Right lobe of liver (tissue), 6 donors: ENCODE measurements around the gene MAST3. TPM values are rescaled to one million over a fixed set of nuclear protein-coding genes. Genes with fewer than 3 reads are reported as not detected.

ENCODE experiments used
- ATAC-seq, 4 donors: fragments of 200-7000 bp; cut with Tn5 transposase; one replicate each; pipeline ENCODE4 v1.9.1; 2020; ENCODE audit warnings: mild to moderate bottlenecking in 4 of 4, moderate library complexity in 4 of 4
- DNase-seq, 3 donors: peaks; one replicate each; pipeline ENCODE4 v3.0.0-alpha.2; 2020
- H3K27ac ChIP-seq, 3 donors: fragments of 200-600 bp; one replicate each; pipeline ENCODE4 v1.8.0; 2022
- H3K27me3 ChIP-seq, 2 donors: fragments of 200-600 bp; one replicate each; pipeline ENCODE4 v1.8.0; 2022
- H3K36me3 ChIP-seq, 4 donors: fragments of 200-600 bp; sonication (generic) in 1 of 4; one replicate each; pipeline versions ENCODE4 v1.5.1 to v1.8.0; 2017 to 2022; ENCODE audit warnings: control low read depth in 1 of 4
- H3K4me1 ChIP-seq, 4 donors: fragments of 200-600 bp; sonication (generic) in 1 of 4; one replicate each; pipeline versions ENCODE4 v1.5.1 to v1.8.0; 2017 to 2022; ENCODE audit warnings: control low read depth in 1 of 4
- H3K4me3 ChIP-seq, 3 donors: fragments of 200-600 bp; one replicate each; pipeline ENCODE4 v1.8.0; 2022
- H3K9me3 ChIP-seq, 4 donors: fragments of 200-600 bp; sonication (generic) in 1 of 4; one replicate each; pipeline versions ENCODE4 v1.5.1 to v1.8.0; 2017 to 2022; ENCODE audit warnings: control low read depth in 1 of 4
- POLR2A ChIP-seq: fragments of 450-650 bp; IDR thresholded peaks from one replicate; pipeline ENCODE4 v1.6.1; 2017; ENCODE audit warnings: antibody characterized with exemption, mild to moderate bottlenecking
- WGBS: methylation state at CpG from one replicate; pipeline ENCODE4 v1.1.6; 2018; ENCODE audit warnings: low coverage, low lambda C conversion rate; ENCODE audit not compliant: insufficient coverage; ENCODE audit errors: missing lambda C conversion rate; 5-methylcytosine and 5-hydroxymethylcytosine counted together
- intact Hi-C, 2 donors: fragments of 100-400 bp; cut with DNase I; formaldehyde crosslinking; loops; one replicate each; pipeline versions ENCODE4 v1.11.2 to v1.14.1; 2022
- total RNA-seq, 6 experiments: library from RNA; depleted of rRNA in 2 of 6; stranded (reverse); fragments of >200 nt in 2 of 6; fragmentation: NEBNext Ultra II Directional in 3 of 6; extraction: Animal tissue kit (Norgen Biotek cat#: 25700) in 3 of 6; gene quantifications; one replicate each; pipeline versions ENCODE4 v1.1.0 to v1.2.4, GENCODE V29; 2016 to 2023
- TF ChIP-seq, protein P1 (sequence below), 4 donors: fragments of 200-600 bp in 3 of 4; fragments of 450-650 bp in 1 of 4; IDR thresholded peaks; one replicate each; pipeline versions ENCODE4 v1.5.1 to v1.8.0; 2016 to 2022; ENCODE audit warnings: antibody characterized with exemption in 4 of 4, mild to moderate bottlenecking in 2 of 4
- donor health status: DM: no; HTN: yes; CAD: no.
- donor health status: DM: no; HTN: no; CAD: no.
- donor health status: DM: no; HTN: no; CAD: no.
- donor health status: DM: no; HTN: yes; CAD: no.
- donor health status: DM: no; HTN: yes; CAD: no.

The MAST3 gene
- total RNA-seq, 6 experiments from 2014 or later: 8.0 to 17.9 (median 10.0) TPM

DNA sequence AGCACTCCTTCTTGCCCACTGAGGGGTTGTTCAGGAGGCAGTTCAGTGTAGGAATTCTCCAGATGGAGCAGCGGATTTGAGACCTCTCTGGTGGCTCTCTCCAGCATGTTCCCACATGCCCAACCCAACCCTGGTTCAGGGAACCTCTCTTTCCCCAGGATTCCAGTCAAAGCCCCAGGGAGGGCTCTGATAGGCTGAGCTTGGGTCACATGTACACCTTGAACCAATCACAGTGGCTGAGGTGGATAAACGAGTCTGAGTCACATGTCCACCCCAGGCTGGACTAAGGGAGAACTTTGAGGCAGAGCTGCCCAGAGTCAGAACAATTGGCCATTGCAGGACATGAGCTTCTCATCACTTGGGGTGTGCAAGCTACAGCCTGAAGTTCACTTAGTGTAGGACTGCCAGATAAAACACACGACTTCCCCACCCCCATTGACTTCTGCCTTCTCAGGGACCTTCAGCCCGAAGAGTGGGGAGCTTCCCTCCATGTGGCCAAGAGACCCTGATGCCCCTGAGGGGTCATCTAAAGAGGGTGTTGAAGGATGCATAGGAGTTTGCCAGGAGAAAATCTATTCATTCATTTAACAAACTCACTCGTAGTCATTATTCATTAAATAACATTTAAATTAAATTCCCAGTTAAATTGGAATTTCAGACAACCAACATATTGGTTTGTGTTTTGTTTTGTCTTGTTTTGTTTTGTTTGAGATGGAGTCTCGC, 4.0 kb upstream of the MAST3 start:
- Histone ChIP-seq H3K36me3 (no peaks in the 10 kb centered on the region), H3K4me1 (peaks cover 0 to 14% (median 4%) of the 10 kb centered on the region in 4 donors), H3K4me3 (no peak overlapping the region), H3K9me3 (peaks cover 0 to 2% (median 0%) of the 10 kb centered on the region in 4 donors), H3K27ac (no peak overlapping the region), H3K27me3 (no peaks in the 10 kb centered on the region)
- TF ChIP-seq, protein P1, sequence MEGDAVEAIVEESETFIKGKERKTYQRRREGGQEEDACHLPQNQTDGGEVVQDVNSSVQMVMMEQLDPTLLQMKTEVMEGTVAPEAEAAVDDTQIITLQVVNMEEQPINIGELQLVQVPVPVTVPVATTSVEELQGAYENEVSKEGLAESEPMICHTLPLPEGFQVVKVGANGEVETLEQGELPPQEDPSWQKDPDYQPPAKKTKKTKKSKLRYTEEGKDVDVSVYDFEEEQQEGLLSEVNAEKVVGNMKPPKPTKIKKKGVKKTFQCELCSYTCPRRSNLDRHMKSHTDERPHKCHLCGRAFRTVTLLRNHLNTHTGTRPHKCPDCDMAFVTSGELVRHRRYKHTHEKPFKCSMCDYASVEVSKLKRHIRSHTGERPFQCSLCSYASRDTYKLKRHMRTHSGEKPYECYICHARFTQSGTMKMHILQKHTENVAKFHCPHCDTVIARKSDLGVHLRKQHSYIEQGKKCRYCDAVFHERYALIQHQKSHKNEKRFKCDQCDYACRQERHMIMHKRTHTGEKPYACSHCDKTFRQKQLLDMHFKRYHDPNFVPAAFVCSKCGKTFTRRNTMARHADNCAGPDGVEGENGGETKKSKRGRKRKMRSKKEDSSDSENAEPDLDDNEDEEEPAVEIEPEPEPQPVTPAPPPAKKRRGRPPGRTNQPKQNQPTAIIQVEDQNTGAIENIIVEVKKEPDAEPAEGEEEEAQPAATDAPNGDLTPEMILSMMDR (IDR thresholded peaks at IDR 0.05): no peak
- no peak for TF ChIP-seq POLR2A
- intact Hi-C loops: no loop called here
- DNase-seq (no peak), ATAC-seq (peak in 1 of 4 donors; percentile 11)
- 83% methylated on average over 3 of the region's 6 CpGs for WGBS

DNA sequence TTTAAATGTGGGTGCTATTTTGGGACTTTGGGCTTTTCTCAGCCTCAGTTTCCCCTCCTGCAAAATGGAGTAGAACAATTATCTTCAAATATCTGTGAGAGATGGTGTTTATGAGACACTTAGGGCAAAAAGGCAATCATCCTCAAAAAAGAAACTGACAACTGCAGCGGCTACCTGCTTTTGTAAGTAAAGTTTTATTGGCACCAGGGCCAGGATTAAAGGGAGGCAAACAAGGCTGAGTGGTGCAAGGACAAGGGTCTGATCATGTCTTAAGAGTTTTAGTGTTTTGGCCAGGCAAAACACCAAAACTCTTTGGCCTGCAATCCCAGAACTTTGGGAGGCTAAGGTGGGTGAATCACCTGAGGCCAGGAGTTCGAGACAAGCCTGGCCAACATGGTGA, 1.3 kb upstream of the MAST3 start:
- TF ChIP-seq, protein P1 (IDR thresholded peaks at IDR 0.05): no peak
- TF ChIP-seq POLR2A: no peak

DNA sequence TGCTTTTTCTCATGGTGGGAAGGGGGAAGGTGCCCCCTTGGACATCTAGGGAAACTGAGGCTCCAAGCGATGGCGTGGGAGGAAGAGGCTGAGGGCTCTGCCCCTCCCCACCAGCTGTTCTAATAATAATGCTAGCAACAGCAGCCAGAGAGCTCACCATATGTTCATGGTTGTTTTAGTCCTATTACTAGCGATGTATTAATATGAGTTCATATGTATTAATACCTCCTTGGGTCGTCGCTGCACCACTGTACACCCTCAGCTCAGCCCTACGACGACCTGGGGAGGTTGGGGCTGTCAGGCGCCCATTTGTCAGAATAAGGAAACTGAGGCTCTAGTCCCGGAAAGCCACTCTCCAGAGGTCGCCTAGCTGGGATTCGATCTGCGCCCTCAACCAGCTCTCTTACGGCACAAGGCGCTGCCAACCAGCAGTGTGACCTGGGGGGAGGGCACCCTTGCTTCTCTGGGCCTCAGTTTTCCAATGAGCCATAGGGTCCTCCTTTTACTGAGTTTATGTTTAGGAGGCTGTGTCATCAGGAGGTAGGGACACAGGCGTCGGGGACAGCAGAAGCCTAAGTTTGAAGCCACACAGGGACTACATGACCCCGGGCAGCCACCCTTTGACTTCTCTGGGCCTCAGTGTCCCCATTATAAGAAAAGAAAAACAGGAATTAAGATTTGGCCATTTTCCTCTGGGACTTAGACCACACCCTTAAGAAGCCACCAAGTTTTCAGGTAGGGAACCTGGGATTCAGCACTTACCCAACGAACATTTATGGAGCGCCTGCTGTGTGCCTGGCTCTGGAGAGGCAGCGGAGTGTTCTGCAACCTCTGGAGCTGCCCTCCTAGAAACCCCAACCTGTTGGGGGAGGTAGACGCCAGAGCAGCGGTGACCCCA, 664 bp downstream of the MAST3 start:
- ATAC-seq (no peak), DNase-seq (no peak)
- peak; percentile 1 for TF ChIP-seq POLR2A
- TF ChIP-seq, protein P1 (IDR thresholded peaks at IDR 0.05): no peak
- H3K27me3 ChIP-seq: no peaks in the 10 kb centered on the region
- intact Hi-C loops: no loop called here
- no peak overlapping the region for H3K27ac ChIP-seq
- peak overlapping the region; percentile 42 to 62 (median 61) for H3K4me3 ChIP-seq
- H3K9me3 ChIP-seq: no peaks in the 10 kb centered on the region
- peaks cover 0 to 15% (median 6%) of the 10 kb centered on the region in 4 donors for H3K4me1 ChIP-seq
- no peaks in the 10 kb centered on the region for H3K36me3 ChIP-seq
- WGBS: 19% methylated on average over 8 of the region's 22 CpGs

More for the DNA sequence above, 1.3 kb upstream of the MAST3 start:
- no peaks in the 10 kb centered on the region for H3K36me3 ChIP-seq
- peaks cover 0 to 15% (median 6%) of the 10 kb centered on the region in 4 donors for H3K4me1 ChIP-seq
- H3K9me3 ChIP-seq: no peaks in the 10 kb centered on the region
- 100% methylated on average over 2 of the region's 2 CpGs for WGBS
- H3K4me3 ChIP-seq: no peak overlapping the region
- H3K27ac ChIP-seq: no peak overlapping the region
- no peaks in the 10 kb centered on the region for H3K27me3 ChIP-seq
- DNase-seq: no peak
- no peak for ATAC-seq
- intact Hi-C loops: no loop called here

DNA sequence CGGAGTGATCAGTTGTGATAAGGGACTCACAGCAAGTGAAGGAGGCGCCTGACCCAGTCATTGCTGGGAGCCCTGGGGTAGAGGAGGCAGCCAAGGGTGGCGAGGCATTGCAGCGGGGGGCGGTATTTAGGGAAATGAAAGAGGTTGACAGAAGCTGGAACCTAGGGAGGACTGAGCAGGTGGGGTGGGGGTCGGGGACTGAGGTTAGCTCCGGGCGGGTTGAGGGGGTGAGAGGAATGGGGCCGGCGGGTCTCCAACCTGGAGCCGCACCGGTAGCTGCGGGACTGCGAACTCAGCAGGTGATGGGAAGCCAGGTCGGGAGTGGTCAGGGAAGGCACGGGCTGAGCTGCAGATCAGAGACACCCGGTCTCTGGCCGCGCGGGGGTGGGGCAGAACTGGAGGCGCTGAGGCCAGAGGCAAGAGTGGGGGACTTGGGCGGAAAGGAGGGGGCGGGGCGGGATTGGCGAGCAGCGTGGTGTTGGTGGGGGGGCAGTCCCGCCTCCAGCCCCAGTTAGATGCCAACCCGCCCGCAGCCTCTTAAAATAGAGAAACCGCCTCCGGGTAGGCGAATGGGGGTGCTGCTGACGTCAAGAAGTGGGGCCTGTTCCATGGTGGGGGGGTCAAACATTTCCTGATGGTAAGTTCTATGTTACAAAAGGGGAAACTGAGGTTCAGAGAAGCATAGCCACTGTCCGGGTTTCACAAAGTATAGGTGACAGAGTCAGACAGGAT, 1.5 kb downstream of the MAST3 start:
- intact Hi-C loops: no loop called here
- ATAC-seq: no peak

More for the DNA sequence above, 1.5 kb downstream of the MAST3 start:
- Histone ChIP-seq H3K4me1 (peaks cover 0 to 15% (median 6%) of the 10 kb centered on the region in 4 donors), H3K27ac (no peak overlapping the region), H3K4me3 (no peak overlapping the region), H3K9me3 (no peaks in the 10 kb centered on the region), H3K27me3 (no peaks in the 10 kb centered on the region), H3K36me3 (no peaks in the 10 kb centered on the region)
- DNase-seq: no peak
- WGBS: 29% methylated on average over 14 of the region's 34 CpGs
- no peak for TF ChIP-seq POLR2A
- TF ChIP-seq, protein P1 (IDR thresholded peaks at IDR 0.05): no peak
